Colon (tissue), 2 donors: Measurements from ENCODE around the gene CAMK2N2.

Experiments used
- FAIRE-seq: peaks from 2 replicates; lab custom pipeline; 2012; peaks lifted over from hg19 to GRCh38; lab: Jason Lieb, UNC
- donor health status: control.
- donor health status: control.

CAMK2N2 gene

DNA sequence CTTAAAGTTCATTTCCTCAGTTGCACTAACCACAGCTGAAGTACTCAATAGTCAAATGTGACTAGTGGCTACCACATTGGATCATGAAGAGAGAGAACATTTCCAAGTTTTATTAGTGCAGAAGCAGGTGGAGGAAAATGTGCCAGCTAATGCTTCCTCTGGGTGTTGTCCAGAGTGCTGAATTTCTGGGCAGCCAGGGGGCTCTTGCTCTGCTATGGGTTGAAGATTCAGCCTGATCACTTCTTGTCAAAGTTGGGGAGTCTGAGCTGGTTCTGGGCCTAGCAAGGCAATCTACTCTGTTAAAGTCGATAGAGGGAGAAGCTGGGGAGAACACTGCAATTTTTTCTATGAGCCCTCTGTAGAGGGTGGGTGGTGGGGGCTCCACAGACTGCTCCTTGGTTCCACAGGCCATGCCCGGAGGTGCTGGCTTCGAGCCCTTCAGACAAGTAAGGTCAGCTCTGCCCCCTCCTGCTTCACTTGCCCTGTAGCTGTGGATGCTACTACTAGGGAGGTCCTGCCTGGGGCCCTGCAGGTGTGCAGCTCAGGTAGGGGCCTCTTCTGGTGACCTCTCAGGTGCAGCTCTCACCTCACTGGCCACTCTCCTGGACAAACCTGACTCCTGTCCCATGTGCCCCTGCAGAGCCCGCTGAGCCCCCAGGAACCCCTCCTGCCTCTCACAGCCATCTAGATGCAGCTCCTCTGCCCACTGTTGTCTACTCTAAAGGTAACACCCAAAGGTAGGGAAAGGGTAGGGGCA, 20.8 kb downstream of the CAMK2N2 start:
- FAIRE-seq: no peak

DNA sequence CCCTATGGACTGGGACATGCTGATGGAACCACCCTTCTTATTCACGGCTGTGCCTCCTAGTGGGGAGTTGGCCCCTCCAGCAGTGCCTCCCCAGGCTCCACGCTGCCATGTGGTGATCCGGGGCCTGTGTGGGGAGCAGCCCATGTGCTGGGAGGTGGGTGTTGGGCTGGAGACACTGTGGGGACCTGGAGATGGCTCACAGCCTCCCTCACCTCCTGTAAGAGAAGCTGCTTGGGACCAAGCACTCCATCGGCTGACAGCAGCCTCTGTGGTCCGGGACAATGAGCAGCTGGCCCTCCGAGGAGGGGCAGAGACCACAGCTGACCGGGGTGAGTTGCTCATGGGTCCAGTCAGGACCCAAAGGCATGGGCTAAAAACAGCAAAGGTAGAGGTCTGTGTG, 21.6 kb downstream of the CAMK2N2 start:
- no peak for FAIRE-seq

DNA sequence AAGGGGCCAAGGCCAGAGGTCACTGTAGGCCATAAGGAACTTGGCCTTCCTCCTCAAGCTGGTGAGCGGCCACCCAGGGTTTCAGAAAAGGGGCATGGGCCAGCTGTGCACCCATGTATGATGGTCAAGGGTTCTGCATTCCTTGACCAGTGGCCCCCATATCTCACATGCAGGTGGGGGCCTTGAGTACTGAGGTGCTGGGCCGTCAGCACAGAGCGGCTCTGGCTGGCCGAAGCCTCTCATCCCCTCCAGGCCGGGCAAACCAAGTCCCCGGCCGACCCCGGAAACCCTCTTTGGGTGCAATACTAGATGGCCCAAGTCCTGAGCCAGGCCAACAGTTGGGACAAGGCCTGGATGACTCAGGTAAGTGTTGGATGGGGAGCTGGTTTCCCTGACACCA, 22.1 kb downstream of the CAMK2N2 start:
- FAIRE-seq: no peak

DNA sequence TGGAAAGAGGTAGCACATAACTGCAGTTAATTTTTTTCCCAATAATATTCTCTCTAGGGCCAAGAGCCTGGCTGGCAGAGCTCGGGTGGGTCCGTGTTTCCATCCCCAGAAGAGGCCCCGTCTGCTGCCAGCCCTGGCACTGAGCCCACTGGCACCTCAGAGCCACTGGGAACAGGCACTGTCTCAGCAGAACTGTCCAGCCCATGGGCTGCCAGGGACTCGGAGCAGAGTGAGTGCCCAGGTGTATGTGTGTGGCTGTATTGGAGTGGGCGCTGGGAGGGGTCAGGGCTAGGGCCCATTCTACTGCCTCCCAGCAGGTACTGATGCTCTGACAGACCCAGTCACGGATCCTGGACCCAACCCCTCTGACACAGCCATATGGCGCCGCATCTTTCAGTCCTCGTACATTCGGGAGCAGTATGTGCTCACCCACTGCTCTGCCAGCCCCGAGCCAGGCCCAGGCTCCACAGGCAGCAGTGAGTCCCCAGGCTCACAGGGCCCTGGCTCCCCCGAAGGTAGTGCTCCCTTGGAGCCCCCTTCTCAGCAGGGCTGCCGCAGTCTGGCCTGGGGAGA, 23.0 kb downstream of the CAMK2N2 start:
- FAIRE-seq: no peak

DNA sequence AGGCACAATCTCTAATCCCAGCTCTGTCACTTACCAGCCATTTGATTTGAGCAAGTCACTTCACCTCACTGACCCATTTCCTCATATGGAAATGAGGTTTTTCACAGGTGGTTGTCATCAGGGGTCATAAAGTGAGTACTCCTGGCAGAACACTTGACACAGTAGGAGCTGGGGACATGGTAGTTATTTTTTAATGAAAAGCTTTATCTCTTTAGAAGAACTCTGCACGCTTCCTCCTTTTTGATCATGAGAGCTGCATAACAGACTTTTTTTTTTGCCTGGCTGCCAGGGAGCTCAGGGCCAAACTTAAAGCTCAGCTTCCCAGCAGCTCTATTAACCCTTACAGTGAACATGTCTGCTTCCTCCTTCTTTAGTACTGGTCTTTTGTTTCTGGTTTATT, 23.5 kb downstream of the CAMK2N2 start:
- no peak for FAIRE-seq

DNA sequence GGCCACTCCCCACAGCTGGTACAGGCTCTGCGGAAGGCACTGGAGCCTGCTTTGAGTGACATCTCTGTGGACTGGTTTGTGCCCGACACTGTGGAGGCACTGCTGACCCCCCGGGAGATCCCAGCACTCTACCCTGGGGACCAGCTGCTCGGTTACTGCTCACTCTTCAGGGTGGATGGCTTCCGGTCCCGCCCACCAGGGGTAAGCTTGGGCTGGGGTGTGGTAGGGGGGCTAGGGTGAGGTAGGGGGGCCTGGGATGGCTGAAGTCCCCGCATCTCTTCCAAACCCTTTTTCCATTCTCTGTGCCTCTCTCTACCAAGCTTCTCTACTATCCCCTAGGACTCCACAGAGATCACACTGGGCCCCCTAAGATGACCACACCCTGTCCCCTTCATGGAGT, 24.1 kb downstream of the CAMK2N2 start:
- no peak for FAIRE-seq

DNA sequence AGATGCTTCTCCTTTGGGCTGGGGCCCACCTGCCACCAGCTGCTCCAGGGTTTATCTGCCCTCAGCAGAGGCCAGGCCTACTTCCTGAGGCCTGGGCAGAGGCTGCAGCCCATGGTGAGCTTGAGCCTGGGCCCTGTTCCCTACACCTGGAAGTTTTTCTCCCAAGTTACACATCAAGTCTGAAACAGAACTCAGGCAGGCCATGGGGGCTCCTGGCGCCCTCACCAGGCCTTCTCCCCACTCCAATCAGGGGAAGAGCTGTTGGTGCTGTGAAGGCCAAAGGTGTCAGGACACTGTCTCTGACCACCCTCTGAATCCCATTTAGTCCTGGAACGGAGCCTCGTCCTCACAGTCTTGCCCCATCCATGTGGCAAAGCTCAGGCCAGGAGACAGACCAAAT, 24.7 kb downstream of the CAMK2N2 start:
- FAIRE-seq: no peak

DNA sequence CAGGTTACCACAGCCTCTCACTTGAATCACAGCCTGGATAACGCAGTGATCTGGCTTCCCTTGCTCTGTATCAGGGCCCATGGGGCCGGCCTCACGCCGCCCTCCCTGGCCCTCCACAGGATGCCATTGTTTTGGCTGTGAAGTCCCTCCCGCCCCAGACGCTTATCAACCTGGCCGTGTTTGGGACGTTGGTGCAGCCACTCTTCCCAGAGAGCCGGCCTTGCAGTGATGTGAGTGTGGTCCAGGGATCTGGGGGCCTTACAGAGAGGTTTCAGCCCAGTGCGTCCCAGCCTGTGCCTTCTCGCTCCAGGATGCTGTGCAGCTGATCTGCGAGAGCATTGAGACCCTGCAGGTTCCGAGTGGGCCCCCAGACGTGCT, 25.3 kb downstream of the CAMK2N2 start:
- no peak for FAIRE-seq

DNA sequence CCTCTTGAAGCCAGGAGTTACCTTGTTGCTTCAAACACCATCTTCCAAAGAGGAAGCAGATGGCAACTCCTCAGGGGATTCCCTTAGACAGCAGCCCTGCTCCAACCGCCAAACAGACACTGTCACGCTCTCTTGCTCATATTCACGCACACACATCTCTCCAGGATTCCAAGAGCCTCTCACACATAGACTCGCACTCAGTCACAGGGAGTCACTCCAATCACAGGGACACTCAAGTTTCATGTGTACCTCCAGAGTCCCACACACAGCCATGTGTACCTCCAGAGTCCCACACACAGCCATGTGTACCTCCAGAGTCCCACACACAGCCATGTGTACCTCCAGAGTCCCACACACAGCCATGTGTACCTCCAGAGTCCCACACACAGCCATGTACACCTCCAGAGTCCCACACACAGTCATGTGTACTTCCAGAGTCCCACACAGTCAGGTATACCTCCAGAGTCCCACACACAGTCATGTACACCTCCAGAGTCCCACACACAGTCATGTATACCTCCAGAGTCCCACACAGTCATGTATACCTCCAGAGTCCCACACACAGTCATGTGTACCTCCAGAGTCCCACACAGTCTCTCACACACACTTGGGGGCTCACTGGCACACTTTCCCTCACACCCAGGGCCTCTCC, 25.8 kb downstream of the CAMK2N2 start:
- no peak for FAIRE-seq

DNA sequence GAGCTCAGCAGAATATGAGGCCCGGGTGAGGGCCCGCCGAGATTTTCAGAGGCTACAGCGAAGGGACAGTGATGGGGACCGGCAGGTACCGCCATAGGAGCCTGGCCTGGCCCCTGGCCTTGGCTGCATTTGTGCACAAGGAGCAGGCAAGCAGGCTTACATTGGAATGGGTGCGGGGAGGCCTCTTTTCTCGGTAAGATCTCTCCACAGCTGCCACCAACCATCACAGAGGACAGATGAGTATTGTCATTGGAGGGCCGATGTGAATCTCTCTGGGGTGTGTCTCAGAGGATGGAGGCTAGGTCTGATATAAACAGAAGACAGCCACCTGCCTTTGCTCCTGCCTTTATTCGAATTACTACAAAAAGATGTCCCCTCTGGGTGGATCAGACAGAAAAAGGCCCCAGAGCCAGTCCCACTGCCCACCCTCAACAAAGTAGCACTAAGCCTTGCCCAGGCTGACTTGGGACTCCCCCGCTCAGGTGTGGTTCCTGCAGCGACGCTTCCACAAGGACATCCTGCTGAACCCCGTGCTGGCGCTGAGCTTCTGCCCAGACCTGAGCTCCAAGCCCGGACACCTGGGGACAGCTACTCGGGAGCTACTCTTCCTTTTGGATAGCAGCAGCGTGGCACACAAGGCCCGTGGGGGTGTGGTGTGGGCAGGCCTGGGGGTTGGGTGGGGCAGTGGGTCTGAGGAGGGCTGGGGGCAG, 26.5 kb downstream of the CAMK2N2 start:
- FAIRE-seq: no peak

DNA sequence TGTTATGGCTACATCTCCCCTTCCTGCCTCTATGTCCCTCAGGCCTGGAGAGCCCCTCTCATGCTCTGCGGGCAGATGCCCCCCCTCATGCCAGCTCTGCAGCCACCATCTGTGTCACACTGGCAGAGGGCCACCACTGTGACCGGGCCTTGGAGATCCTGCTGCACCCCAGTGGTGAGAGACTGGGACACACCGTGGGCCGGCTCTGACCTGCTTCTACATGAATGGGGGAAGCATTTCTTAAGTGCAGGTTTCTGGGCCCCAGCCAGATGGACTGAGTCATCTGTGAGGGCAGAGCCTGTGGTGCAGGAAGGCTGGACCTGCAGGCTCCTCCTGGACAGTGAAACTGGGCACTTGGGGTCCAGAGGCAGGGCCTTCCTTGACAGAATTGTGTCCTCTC, 27.1 kb downstream of the CAMK2N2 start:
- FAIRE-seq: no peak

DNA sequence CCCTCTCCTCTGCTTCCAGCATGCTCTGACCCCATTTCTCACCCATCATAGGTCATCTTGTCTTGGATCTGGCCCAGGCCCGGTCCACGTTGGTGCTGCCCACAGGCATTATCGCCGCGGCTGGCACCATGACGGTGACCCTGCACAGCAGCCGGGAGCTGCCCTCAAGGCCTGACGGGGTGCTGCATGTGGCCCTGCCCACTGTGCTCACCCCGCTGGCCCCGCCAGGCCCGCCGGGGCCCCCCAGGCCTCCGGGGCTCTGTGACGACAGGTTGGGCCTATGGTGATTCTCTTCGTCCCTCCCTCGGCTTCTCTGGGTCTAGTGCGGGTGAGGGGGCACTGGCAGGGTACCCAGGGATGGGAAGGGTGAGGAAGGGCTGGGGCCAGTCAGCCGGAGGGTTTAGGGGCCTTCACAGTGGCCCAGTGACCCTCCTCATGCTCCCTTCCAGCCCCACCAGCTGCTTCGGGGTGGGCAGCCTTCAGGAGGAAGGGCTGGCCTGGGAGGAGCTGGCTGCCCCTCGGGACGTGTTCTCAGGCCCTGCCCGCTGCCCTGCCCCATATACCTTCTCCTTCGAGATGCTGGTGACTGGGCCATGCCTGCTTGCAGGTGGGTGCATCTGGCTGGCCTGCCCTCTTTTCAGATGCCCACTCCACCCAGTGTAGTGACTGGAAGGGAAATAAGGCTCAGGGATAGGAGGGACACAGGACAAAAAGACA, 28.1 kb downstream of the CAMK2N2 start:
- no peak for FAIRE-seq

DNA sequence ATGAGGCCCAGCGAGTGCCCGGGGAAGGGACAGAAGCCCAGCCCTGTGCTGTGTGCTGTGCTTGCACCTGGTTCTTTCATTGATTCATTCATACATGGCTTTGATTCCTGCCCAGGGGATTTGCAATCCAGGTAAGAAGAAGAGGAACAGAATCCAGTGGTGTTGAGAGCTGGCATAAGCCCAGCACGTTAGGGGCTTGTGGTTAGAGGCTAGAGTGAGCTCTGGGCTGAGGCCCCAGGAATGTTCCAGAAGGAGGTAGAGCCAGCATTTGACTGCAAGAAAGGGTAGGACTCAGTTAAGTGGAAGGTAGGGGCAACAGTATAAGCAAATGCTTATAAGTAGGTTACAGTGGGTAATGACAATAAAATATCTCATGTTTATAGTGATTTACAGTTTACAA, 29.7 kb downstream of the CAMK2N2 start:
- no peak for FAIRE-seq

DNA sequence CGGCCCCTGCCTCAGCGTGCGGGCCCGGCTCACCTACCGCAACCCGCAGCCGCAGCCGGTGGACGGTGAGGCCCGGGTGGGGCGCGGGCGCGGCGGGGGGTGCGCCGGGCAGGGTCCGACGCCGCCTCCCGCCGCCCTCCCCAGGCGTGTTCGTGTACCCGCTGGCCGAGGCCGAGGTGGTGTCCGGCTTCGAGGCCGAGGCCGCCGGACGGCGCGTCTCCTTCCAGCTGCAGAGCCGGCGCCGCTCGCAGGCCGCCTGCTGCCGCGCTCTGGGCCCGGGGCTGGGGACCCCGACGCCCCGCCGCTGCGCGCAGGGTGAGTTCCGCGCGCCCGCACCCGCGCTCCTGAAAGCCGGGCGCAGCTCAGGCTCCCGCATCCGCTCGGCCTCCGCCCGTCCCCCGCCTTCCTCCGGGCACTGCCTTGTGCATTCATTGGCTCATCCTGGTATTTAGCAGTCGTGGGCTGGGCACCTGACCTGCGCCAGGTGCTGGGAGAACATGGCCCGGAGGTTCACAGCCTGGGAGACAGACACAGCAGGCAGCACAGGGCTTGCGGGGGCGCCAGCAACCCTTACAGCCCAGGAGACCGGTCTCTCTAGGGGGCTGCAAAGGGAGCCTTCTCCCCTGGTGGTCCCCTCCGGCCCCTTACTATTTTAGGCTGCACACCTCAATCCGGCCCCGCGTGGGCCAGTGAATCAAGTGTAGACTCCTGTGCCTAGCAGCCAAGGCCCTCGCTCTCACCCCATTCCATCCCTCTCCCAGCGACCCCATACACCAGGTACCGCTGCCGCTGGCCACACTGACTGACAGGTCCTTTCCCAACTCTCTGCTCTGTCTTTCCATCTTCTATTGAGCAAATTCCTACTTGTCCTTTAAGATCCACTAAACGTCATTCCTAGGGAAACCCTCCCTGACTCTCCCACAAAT, 30.5 kb downstream of the CAMK2N2 start:
- no peak for FAIRE-seq

DNA sequence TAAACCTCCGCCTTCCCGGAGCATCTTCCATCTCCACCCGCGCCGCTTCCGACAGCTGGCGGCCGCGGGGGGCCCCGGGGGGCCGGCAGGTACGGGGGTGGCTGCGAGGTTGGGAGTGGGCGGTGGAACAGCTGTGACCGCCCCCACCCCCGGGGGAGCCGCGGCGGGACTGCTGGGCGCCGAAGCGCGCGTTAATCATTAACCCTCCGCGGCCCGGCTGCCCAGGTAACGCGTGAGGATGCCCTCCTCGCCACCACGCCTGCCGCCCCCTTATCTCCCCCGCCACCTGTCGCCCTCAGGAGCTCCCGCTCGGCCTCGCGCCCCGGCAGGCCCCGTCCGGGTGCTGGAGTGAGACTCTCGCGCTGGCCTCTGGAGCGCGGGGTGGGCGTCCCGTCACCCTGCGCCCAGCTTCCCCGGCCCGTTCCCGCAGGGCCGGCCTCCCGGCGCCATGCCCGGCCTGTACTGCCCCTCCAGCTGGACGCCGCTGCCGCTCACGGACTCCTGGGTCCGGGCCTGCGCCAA, 31.2 kb downstream of the CAMK2N2 start:
- no peak for FAIRE-seq

DNA sequence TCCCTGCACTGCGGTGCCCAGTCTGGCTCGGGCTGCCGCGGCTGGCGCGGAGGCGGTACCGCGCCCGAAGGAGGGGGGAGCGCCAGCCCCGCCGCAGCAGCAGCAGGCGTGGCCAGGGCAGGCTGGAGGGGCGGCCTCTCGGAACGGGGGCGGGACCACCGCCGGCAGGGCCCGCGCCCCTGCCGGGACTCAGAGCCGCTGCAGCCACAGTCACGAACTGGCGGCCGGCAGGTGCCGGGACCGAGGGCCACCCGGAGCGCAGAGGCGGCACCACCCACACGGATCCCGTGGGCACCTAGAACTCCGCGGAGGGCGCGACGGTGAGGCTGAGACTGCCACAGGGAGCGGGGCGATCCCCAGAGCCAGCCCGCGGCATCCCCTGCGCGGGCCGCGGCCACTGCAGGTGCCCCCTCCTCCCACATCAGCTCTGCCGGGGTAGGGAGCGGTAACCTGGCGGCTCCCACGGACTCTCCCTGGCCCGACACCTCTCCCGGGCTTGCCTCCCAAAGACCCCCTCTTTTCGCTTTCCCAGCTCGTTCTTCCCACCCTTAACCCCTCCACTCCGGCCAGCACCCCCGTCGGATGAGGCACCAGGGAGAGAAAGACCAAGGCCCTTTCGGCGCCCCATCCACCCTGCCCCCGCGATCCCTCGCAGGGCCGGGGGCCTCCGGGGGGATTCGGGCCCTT, 31.8 kb downstream of the CAMK2N2 start, which contains the start of gene VWA5B2:
TSS of gene VWA5B2 (plus strand) at position 192 of the 687 bp plus-strand sequence. CDS start 944 bp downstream, outside the sequence.
- no peak for FAIRE-seq

DNA sequence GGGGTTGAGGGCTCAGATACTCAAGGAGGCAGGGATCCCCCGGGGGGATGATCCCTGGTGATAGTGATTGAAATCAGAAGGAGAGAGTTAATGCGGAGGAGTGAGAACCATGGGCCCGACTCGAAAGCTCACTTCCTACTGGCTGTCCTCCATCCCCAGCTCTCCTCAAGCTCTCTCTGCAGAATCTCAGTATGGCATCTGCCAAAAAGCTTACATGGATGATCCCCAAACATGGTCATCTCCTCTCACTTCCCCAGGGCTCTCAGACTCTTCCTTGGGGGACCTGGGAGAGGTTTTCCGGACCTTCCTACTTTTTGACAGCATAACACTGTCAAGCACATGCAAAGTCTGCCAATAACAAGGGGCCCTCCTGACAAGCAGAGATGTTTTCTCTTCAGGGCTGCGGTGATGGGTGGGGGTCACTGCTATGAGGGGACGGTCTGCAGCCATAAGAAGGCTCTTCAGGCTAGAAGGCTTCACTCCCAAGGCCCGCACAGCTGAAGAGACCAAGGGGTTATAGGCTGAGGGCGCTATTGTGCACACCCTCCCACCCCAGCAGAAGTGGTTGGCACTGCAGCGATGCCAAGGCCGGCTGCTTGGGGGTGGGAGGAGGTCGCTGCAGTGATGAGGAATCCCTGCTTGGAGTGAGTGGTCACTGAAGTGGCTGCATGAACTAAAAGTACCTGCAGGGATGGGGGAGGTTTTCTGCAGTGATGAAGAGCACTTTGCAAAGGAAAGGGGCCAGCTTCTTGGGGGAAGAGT, 32.8 kb downstream of the CAMK2N2 start:
- FAIRE-seq: no peak

DNA sequence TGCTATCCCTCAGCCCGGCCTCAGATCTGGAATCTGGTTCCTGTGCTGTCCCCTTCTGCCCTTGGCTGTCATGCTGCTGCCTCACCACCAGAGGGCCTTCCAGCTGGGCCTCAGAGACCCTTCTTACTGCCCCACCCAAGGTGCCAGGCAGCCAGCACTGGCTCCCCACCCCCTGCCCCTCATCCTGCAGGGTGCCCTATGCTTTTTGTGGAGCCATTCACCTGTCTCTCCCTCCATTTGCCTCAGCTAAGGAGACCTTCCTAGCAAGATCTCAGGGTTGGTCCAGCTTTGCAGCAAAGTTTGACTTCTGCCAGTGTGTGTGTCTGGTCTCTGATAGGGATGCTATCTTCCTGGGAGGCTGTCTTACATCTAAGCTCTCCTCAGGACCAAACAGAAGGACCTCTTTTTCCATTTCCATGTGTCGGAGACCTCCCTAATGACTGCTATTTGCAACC, 33.8 kb downstream of the CAMK2N2 start:
- FAIRE-seq: no peak

DNA sequence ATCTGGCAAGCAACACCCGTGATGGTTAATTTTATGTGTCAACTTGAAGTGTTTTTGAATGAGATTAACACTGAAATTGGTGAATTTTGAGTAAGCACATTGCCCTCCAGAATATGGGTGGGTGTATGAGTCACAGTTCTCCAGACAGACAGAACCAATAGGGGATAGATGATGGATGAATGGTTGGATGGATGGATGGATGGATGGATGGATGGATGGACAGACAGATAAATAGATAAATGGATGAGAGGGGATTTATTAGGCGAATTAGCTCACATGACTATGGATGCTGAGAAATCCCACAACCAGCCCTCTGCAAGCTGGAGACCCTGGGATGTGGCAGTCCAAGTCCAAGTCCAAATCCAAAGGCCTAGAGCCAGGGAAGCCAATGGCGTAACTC, 37.4 kb downstream of the CAMK2N2 start:
- FAIRE-seq: no peak
